WTC11 (cell line): ENCODE measurements around the gene PCNX1. TPM values are rescaled to one million over a fixed set of nuclear protein-coding genes. Genes with fewer than 3 reads are reported as not detected.

Experiments used
- ATAC-seq: fragments of 200-7000 bp; cut with Tn5 transposase; 2 replicates; pipeline ENCODE4 v1.10.0; 2021; ENCODE audit warnings: mild to moderate bottlenecking, moderate library complexity
- CTCF ChIA-PET: fragments of 300-600 bp; sonication (Branson Sonifier 250); formaldehyde crosslinking; loops from one replicate; lab custom pipeline; 2021; ENCODE audit warnings: antibody characterized with exemption; lab: Charles Lee
- POLR2A ChIA-PET: fragments of 350-600 bp; sonication (Branson Sonifier 250); formaldehyde crosslinking; loops from one replicate; lab custom pipeline; 2021; ENCODE audit warnings: antibody characterized with exemption; lab: Charles Lee
- DNase-seq: peaks from one replicate; pipeline ENCODE4 v3.0.0; 2021; ENCODE audit warnings: low spot score
- H3K27ac Mint-ChIP-seq: 2 replicates; pipeline ENCODE4 v1.8.0; 2021; ENCODE audit warnings: mixed read lengths
- H3K27me3 Mint-ChIP-seq: 2 replicates; pipeline ENCODE4 v1.8.0; 2021; ENCODE audit warnings: low read depth, mild to moderate bottlenecking, moderate library complexity, mixed read lengths
- H3K36me3 Mint-ChIP-seq: 2 replicates; pipeline ENCODE4 v1.8.0; 2021; ENCODE audit warnings: mixed read lengths
- H3K4me1 Mint-ChIP-seq: 2 replicates; pipeline ENCODE4 v1.8.0; 2022; ENCODE audit warnings: mixed read lengths
- H3K4me3 Mint-ChIP-seq: 2 replicates; pipeline ENCODE4 v1.8.0; 2021; ENCODE audit warnings: mild to moderate bottlenecking, moderate library complexity, mixed read lengths
- H3K9me3 Mint-ChIP-seq: 2 replicates; pipeline ENCODE4 v1.8.0; 2021; ENCODE audit warnings: mixed read lengths
- E2F1 ChIP-seq: sonication (generic); formaldehyde crosslinking; IDR thresholded peaks from 2 replicates; pipeline ENCODE4 v1.8.0; 2022; ENCODE audit warnings: mild to moderate bottlenecking, missing genetic modification reagents
- ESRRA ChIP-seq: sonication (generic); formaldehyde crosslinking; IDR thresholded peaks from 2 replicates; pipeline ENCODE4 v1.8.1; 2022; ENCODE audit warnings: mild to moderate bottlenecking, missing genetic modification reagents, borderline replicate concordance
- ETV6 ChIP-seq: sonication (generic); formaldehyde crosslinking; IDR thresholded peaks from 2 replicates; pipeline ENCODE4 v1.8.1; 2022; ENCODE audit warnings: mild to moderate bottlenecking, missing genetic modification reagents
- FOXJ3 ChIP-seq: sonication (generic); formaldehyde crosslinking; IDR thresholded peaks from 2 replicates; pipeline ENCODE4 v1.9.0; 2021; ENCODE audit warnings: missing genetic modification reagents, mild to moderate bottlenecking, borderline replicate concordance
- IRF1 ChIP-seq: sonication (generic); formaldehyde crosslinking; IDR thresholded peaks from 2 replicates; pipeline ENCODE4 v1.8.0; 2023; ENCODE audit warnings: missing genetic modification reagents
- NR3C1 ChIP-seq: sonication (generic); formaldehyde crosslinking; conservative IDR thresholded peaks from 2 replicates; pipeline ENCODE4 v1.8.1; 2023; ENCODE audit warnings: low read depth, mild to moderate bottlenecking, missing genetic modification reagents
- TEAD4 ChIP-seq: sonication (generic); formaldehyde crosslinking; IDR thresholded peaks from 2 replicates; pipeline ENCODE4 v1.8.0; 2022; ENCODE audit warnings: mild to moderate bottlenecking, missing genetic modification reagents
- ZNF281 ChIP-seq: sonication (generic); formaldehyde crosslinking; IDR thresholded peaks from 2 replicates; pipeline ENCODE4 v1.8.0; 2023; ENCODE audit warnings: mild to moderate bottlenecking, missing genetic modification reagents
- ZNF317 ChIP-seq: sonication (generic); formaldehyde crosslinking; IDR thresholded peaks from 2 replicates; pipeline ENCODE4 v1.8.1; 2023; ENCODE audit warnings: low read depth, mild to moderate bottlenecking, moderate library complexity, missing genetic modification reagents, borderline replicate concordance
- ZNF396 ChIP-seq: fragments of 250-450 bp; sonication (Bioruptor Pico); IDR thresholded peaks from 2 replicates; pipeline ENCODE4 v1.8.0; 2021; ENCODE audit warnings: mild to moderate bottlenecking, moderate library complexity, borderline replicate concordance
- ZNF425 ChIP-seq: fragments of 250-450 bp; sonication (Bioruptor Pico); conservative IDR thresholded peaks from 2 replicates; pipeline ENCODE4 v1.9.0; 2021; ENCODE audit warnings: mild to moderate bottlenecking
- ZNF512 ChIP-seq: sonication (generic); formaldehyde crosslinking; IDR thresholded peaks from 2 replicates; pipeline ENCODE4 v1.8.1; 2022; ENCODE audit warnings: missing genetic modification reagents, borderline replicate concordance
- total RNA-seq: library from RNA; stranded (reverse); gene quantifications from 3 replicates; pipeline ENCODE4 v1.2.3, GENCODE V29; 2021

The PCNX1 gene
- total RNA-seq, 1 experiment from 2014 or later: 46.4 TPM

GRCh38 chr14:71116568-71117122 lies 209.4 kb downstream of the PCNX1 start:
- TF ChIP-seq IRF1 (CRISPR knock-in tag) (no peak), ETV6 (no peak)
- DNase-seq: no peak
- H3K9me3 Mint-ChIP-seq: peaks cover 17% of the 10 kb centered on the region
- ChIA-PET POLR2A (no interaction called here), CTCF (no interaction called here)
- H3K4me3 Mint-ChIP-seq: no peak overlapping the region
- H3K4me1 Mint-ChIP-seq: peaks cover 13% of the 10 kb centered on the region
- H3K27ac Mint-ChIP-seq: no peak overlapping the region
- no peaks in the 10 kb centered on the region; the same call in 1 of the 2 replicates for H3K27me3 Mint-ChIP-seq
- H3K36me3 Mint-ChIP-seq: peaks cover 19% of the 10 kb centered on the region
- ATAC-seq: no peak

DNA sequence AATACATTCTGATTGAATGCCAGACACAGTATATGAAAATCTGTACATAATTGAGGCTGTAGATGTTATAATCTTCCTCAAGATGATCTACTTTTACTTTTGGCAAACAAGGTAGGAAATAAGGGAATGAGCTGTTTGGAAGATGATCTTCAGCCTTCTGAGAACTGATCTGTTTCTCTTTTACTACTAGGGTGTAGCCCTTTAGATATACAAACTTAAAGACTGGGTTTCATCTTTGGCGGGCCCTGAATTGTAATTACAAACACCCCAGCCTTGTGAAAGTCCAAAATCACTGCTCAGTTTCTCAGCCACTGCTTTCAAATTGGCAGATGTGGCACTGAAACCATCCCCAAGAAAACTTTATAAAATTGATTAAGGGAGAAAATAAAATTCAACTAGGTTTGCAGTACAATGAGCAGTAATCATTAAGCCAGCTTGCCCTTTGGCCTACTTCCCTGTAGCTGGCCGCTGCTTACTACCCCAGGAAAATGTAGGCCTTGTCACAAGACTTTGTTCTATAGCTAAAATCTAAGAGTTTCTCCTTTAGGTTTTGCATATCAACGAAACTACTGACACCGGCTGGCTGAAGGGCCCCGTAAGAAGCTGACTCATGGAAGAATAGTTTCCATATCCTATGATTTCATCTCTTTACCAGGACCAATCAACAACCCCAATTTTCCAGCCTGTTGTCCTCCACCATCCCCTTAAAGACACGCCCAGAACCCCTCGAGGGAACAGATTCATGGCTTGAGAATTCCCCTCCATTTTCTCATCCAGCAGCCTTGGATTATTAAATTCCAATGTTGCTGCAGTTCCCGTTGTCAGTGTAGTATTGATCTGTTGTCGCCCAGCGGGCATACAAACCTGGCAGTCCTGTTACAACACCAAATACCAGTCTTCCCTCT lies 210.8 kb downstream of the PCNX1 start:
- no peak; the same call in 1 of the 2 replicates for ATAC-seq
- Mint-ChIP-seq H3K27me3 (peaks cover 1% of the 10 kb centered on the region; the same call in 1 of the 2 replicates), H3K4me1 (peaks cover 17% of the 10 kb centered on the region), H3K4me3 (no peak overlapping the region), H3K27ac (peak overlapping the region; percentile 78)
- TF ChIP-seq NR3C1 (CRISPR knock-in tag): no peak
- no peak for TF ChIP-seq FOXJ3 (CRISPR knock-in tag)
- TF ChIP-seq ESRRA: no peak
- TF ChIP-seq ZNF425 (CRISPR knock-in tag): no peak
- no peak for TF ChIP-seq ZNF512 (CRISPR knock-in tag)
- no peak for TF ChIP-seq ETV6
- TF ChIP-seq TEAD4: no peak
- TF ChIP-seq ZNF396 (CRISPR knock-in tag): no peak
- TF ChIP-seq ZNF281 (CRISPR knock-in tag): no peak
- no peak for TF ChIP-seq E2F1 (CRISPR knock-in tag)
- TF ChIP-seq ZNF317 (CRISPR knock-in tag): no peak
- TF ChIP-seq, all 79 proteins: peak for 0
- H3K36me3 Mint-ChIP-seq: peaks cover 29% of the 10 kb centered on the region
- peaks cover 28% of the 10 kb centered on the region for H3K9me3 Mint-ChIP-seq
- CTCF ChIA-PET: no interaction called here
- POLR2A ChIA-PET: no interaction called here
- no peak for DNase-seq
